IMR-90 (cell line): ENCODE results near the gene IL1RAPL1. TPM values are rescaled to one million over a fixed set of nuclear protein-coding genes. Genes with fewer than 3 reads are reported as not detected.

Experiments used
- ATAC-seq: fragments of 200-7000 bp; cut with Tn5 transposase; 2 replicates; pipeline ENCODE4 v1.9.1; 2020; ENCODE audit warnings: low read depth, mild to moderate bottlenecking, moderate library complexity
- BruUV-seq: library from RNA; stranded (reverse); fragments of 400-500 nt; replicated peaks from 2 replicates; lab custom pipeline; 2021; lab: Mats Ljungman, UMichigan
- CTCF ChIA-PET: fragments of 300-600 bp; formaldehyde crosslinking; extraction: SDS; loops from one replicate; lab custom pipeline; 2021; ENCODE audit warnings: antibody characterized with exemption; lab: Yijun Ruan, JAX
- POLR2A ChIA-PET: fragments of 300-600 bp; sonication (Branson Sonifier 250); formaldehyde crosslinking; loops from one replicate; lab custom pipeline; 2022; ENCODE audit warnings: antibody characterized with exemption; ENCODE audit not compliant: unreplicated experiment; lab: Charles Lee
- DNase-seq: peaks from one replicate; pipeline ENCODE4 v3.0.0; 2013
- H2AFZ ChIP-seq: replicated peaks from 2 replicates; pipeline ENCODE3; 2013; ENCODE audit warnings: low read length, mild to moderate bottlenecking; ENCODE audit not compliant: poor library complexity
- H2AK5ac ChIP-seq: 2 replicates; pipeline ENCODE4 v1.6.1; 2013; ENCODE audit warnings: low read depth, low read length, inconsistent platforms
- H2AK9ac ChIP-seq: replicated peaks from 2 replicates; pipeline ENCODE3; 2013; ENCODE audit warnings: mild to moderate bottlenecking, low read depth, low read length, moderate library complexity; ENCODE audit not compliant: poor library complexity
- H2BK120ac ChIP-seq: 2 replicates; pipeline ENCODE4 v1.6.1; 2013; ENCODE audit warnings: low read depth, low read length, inconsistent platforms
- H2BK15ac ChIP-seq: 3 replicates; pipeline ENCODE4 v1.6.1; 2013; ENCODE audit warnings: low read depth, low read length, inconsistent platforms
- H2BK20ac ChIP-seq: 2 replicates; pipeline ENCODE4 v1.6.1; 2013; ENCODE audit warnings: low read depth, mild to moderate bottlenecking, inconsistent platforms, low read length, moderate library complexity
- H2BK5ac ChIP-seq: 2 replicates; pipeline ENCODE4 v1.6.1; 2013; ENCODE audit warnings: mild to moderate bottlenecking, low read depth, low read length, inconsistent platforms; ENCODE audit not compliant: poor library complexity, severe bottlenecking
- H3K14ac ChIP-seq: replicated peaks from 2 replicates; pipeline ENCODE4 v1.6.1; 2013; ENCODE audit warnings: low read depth, low read length, inconsistent platforms
- H3K18ac ChIP-seq: 2 replicates; pipeline ENCODE4 v1.6.1; 2013; ENCODE audit warnings: low read depth, low read length, control low read depth
- H3K23ac ChIP-seq: 2 replicates; pipeline ENCODE4 v1.6.1; 2013; ENCODE audit warnings: low read depth, low read length, inconsistent platforms
- H3K27ac ChIP-seq: 2 replicates; pipeline ENCODE4 v1.5.1; 2013; ENCODE audit warnings: mild to moderate bottlenecking, control low read depth, low read length; ENCODE audit not compliant: insufficient read depth
- H3K27me3 ChIP-seq: 2 replicates; pipeline ENCODE4 v1.6.1; 2013; ENCODE audit warnings: low read length; ENCODE audit not compliant: control insufficient read depth, insufficient read depth
- H3K36me3 ChIP-seq: 2 replicates; pipeline ENCODE4 v1.6.1; 2013; ENCODE audit warnings: low read length, mixed read lengths; ENCODE audit not compliant: control insufficient read depth, insufficient read depth
- H3K4ac ChIP-seq: 2 replicates; pipeline ENCODE4 v1.6.1; 2013; ENCODE audit warnings: low read depth, low read length, inconsistent platforms
- H3K4me1 ChIP-seq: 2 replicates; pipeline ENCODE4 v1.6.1; 2013; ENCODE audit warnings: low read length, mixed read lengths; ENCODE audit not compliant: control insufficient read depth, insufficient read depth
- H3K4me2 ChIP-seq: 2 replicates; pipeline ENCODE4 v1.6.1; 2013; ENCODE audit warnings: low read depth, mild to moderate bottlenecking, control low read depth, low read length, moderate library complexity
- H3K4me3 ChIP-seq: 2 replicates; pipeline ENCODE4 v1.5.1; 2013; ENCODE audit warnings: low read depth, mild to moderate bottlenecking, control low read depth, low read length, moderate library complexity; ENCODE audit not compliant: insufficient read depth
- H3K56ac ChIP-seq: 2 replicates; pipeline ENCODE4 v1.6.1; 2013; ENCODE audit warnings: low read length, inconsistent platforms; ENCODE audit not compliant: insufficient read depth; ENCODE audit errors: extremely low read depth
- H3K79me1 ChIP-seq, 2 experiments: 2 replicates each; pipeline ENCODE4 v1.6.1; 2013; ENCODE audit warnings: low read length in 2 of 2, inconsistent platforms in 1 of 2, low read depth in 1 of 2
- H3K9ac ChIP-seq: 2 replicates; pipeline ENCODE4 v1.6.1; 2013; ENCODE audit warnings: low read depth, low read length, control low read depth
- H3K9me1 ChIP-seq: 2 replicates; pipeline ENCODE4 v1.6.1; 2013; ENCODE audit warnings: low read length, inconsistent platforms; ENCODE audit not compliant: insufficient read depth
- H3K9me3 ChIP-seq: 2 replicates; pipeline ENCODE4 v1.6.1; 2013; ENCODE audit warnings: low read length; ENCODE audit not compliant: control insufficient read depth, insufficient read depth
- H4K20me1 ChIP-seq: 2 replicates; pipeline ENCODE4 v1.6.1; 2013; ENCODE audit warnings: low read length, inconsistent platforms; ENCODE audit not compliant: insufficient read depth
- H4K5ac ChIP-seq: 2 replicates; pipeline ENCODE4 v1.6.1; 2013; ENCODE audit warnings: mild to moderate bottlenecking, low read depth, low read length, control low read depth
- H4K8ac ChIP-seq, 2 experiments: 2 replicates each; pipeline ENCODE4 v1.6.1; 2013; ENCODE audit warnings: low read depth in 2 of 2, low read length in 2 of 2, control low read depth in 1 of 2, inconsistent platforms in 1 of 2
- H4K91ac ChIP-seq: 2 replicates; pipeline ENCODE4 v1.6.1; 2013; ENCODE audit warnings: low read depth, low read length, inconsistent platforms; ENCODE audit not compliant: insufficient read depth
- BHLHE40 ChIP-seq: fragments of 150-350 bp; IDR thresholded peaks from 2 replicates; pipeline ENCODE4 v1.6.1; 2016; ENCODE audit warnings: mild to moderate bottlenecking, low read depth, low read length
- CEBPB ChIP-seq: IDR thresholded peaks from 2 replicates; pipeline ENCODE4 v1.6.1; 2012; ENCODE audit warnings: low read depth, low read length, improper control_type of control experiment
- CHD1 ChIP-seq: IDR thresholded peaks from 2 replicates; pipeline ENCODE4 v1.6.1; 2012; ENCODE audit warnings: low read depth, low read length, improper control_type of control experiment
- FOS ChIP-seq: fragments of 150-350 bp; IDR thresholded peaks from 2 replicates; pipeline ENCODE4 v1.6.1; 2016; ENCODE audit warnings: low read depth, low read length
- MAFK ChIP-seq: IDR thresholded peaks from 2 replicates; pipeline ENCODE4 v1.6.1; 2012; ENCODE audit warnings: low read depth, low read length, improper control_type of control experiment
- MAZ ChIP-seq: IDR thresholded peaks from 2 replicates; pipeline ENCODE4 v1.6.1; 2012; ENCODE audit warnings: low read depth, mild to moderate bottlenecking, low read length, improper control_type of control experiment, moderate library complexity, borderline replicate concordance
- MXI1 ChIP-seq: IDR thresholded peaks from 2 replicates; pipeline ENCODE4 v1.6.1; 2012; ENCODE audit warnings: low read depth, mild to moderate bottlenecking, low read length, moderate library complexity, borderline replicate concordance
- NFE2L2 ChIP-seq: fragments of 150-350 bp; IDR thresholded peaks from 2 replicates; pipeline ENCODE4 v1.6.1; 2016; ENCODE audit warnings: low read depth, mild to moderate bottlenecking, low read length
- POLR2A ChIP-seq: IDR thresholded peaks from 2 replicates; pipeline ENCODE4 v1.6.1; 2012; ENCODE audit warnings: mild to moderate bottlenecking, low read depth, low read length
- RAD21 ChIP-seq: IDR thresholded peaks from 2 replicates; pipeline ENCODE4 v1.6.1; 2012; ENCODE audit warnings: low read length, improper control_type of control experiment
- RCOR1 ChIP-seq: IDR thresholded peaks from 2 replicates; pipeline ENCODE4 v1.6.1; 2012; ENCODE audit warnings: mild to moderate bottlenecking, low read length, improper control_type of control experiment; ENCODE audit not compliant: insufficient replicate concordance
- RFX5 ChIP-seq: IDR thresholded peaks from 2 replicates; pipeline ENCODE4 v1.8.0; 2012; ENCODE audit warnings: low read depth, mild to moderate bottlenecking, low read length, moderate library complexity
- SMC3 ChIP-seq: fragments of 150-350 bp; IDR thresholded peaks from 2 replicates; pipeline ENCODE4 v1.6.1; 2016; ENCODE audit warnings: low read depth, mild to moderate bottlenecking, antibody characterized with exemption, low read length, moderate library complexity
- WGBS, 2 experiments: methylation state at CpG; one replicate each; pipeline versions ENCODE4 v1.1.5 to v1.1.7; 2013; ENCODE audit warnings: missing lambda C conversion rate in 2 of 2; ENCODE audit not compliant: insufficient read length in 1 of 2; ENCODE audit errors: extremely low coverage in 2 of 2; 5-methylcytosine and 5-hydroxymethylcytosine counted together
- dilution Hi-C: fragments of 300-500 bp; cut with HindIII; formaldehyde crosslinking; loops from one replicate; pipeline ENCODE4 v1.14.3; 2018; ENCODE audit warnings: low sequenced_read_pairs; ENCODE audit not compliant: unreplicated experiment
- in situ Hi-C: fragments of 300-500 bp; cut with MboI; formaldehyde crosslinking; loops from 3 replicates; pipeline ENCODE4 v1.14.3; 2019; ENCODE audit warnings: low sequenced_read_pairs, inconsistent platforms, mixed read lengths
- intact Hi-C: fragments of 100-400 bp; cut with micrococcal nuclease; formaldehyde crosslinking; loops from 2 replicates; pipeline ENCODE4 v1.10.0; 2022
- polyA plus RNA-seq, 3 experiments: library from polyadenylated mRNA; depleted of rRNA; stranded (reverse); fragments of >200 nt; gene quantifications; 2 replicates each; pipeline ENCODE4 v1.2.3, GENCODE V29; 2012; ENCODE audit warnings: low replicate concordance in 1 of 3
- total RNA-seq: library from RNA; depleted of rRNA; stranded (reverse); fragments of >200 nt; gene quantifications from 2 replicates; pipeline ENCODE4 v1.2.3, GENCODE V29; 2012
- TF ChIP-seq, protein P1 (sequence below): fragments of 150-350 bp; IDR thresholded peaks from 2 replicates; pipeline ENCODE4 v1.6.1; 2016; ENCODE audit warnings: low read depth, mild to moderate bottlenecking, low read length, moderate library complexity, borderline replicate concordance
- TF ChIP-seq, protein P2 (sequence below): fragments of 150-350 bp; IDR thresholded peaks from 2 replicates; pipeline ENCODE4 v1.6.1; 2017; ENCODE audit warnings: mild to moderate bottlenecking, antibody characterized with exemption, low read length, low read depth
- TF ChIP-seq, protein P3 (sequence below): conservative IDR thresholded peaks from 2 replicates; pipeline ENCODE4 v1.5.1; 2012; ENCODE audit warnings: mild to moderate bottlenecking, low read depth, low read length, improper control_type of control experiment

Gene IL1RAPL1
- total and polyA plus RNA-seq, 2 of the 4 experiments (the other 2 are of a cell fraction), result 1.5 to 9.0 TPM

DNA sequence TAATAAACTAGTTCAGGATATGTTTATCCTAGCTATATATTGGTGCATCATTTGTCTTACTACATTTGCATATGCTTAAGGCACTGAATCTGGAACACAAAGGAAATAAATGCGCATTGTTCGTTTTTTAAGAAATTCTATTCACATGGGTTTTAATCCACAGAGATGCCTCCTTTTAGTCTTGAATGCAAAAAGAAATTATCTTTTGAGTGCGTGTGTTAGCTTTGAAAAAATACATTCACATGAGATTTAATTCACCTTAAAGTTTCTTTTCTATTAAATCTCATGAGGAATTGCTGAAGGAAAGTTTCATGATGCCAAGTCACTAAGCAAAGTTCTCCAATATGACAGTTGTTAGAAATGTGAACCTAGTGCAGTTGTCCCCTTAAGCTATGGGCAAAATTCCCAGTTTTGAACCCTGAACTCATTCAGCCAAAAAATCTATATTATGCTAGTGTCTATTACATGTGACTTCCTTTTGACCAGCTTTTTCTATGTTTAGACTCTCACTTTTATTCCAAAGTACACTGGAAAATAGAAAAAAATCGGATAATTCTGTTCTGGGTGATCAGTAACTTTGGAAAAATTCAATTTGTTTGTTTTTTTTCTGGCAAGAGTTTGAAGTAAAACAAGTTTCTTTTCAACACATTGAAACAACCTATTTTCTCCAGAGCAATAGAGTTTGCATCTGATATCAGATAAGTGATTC, 1201.9 kb downstream of the IL1RAPL1 start:
- Histone ChIP-seq H3K23ac (no peak overlapping the region), H2AK9ac (no peak overlapping the region), H3K4me2 (no peak overlapping the region), H3K27ac (no peak overlapping the region), H4K20me1 (no peaks in the 10 kb centered on the region), H3K27me3 (no peaks in the 10 kb centered on the region), H3K4me3 (no peak overlapping the region), H3K18ac (no peak overlapping the region), H2AFZ (no peak overlapping the region), H2BK20ac (no peak overlapping the region), H2BK15ac (no peak overlapping the region), H3K9me3 (no peaks in the 10 kb centered on the region), H3K4me1 (peaks cover 1% of the 10 kb centered on the region; the same call in 1 of the 2 replicates), H2BK5ac (no peak overlapping the region), H3K4ac (no peak overlapping the region), H3K9ac (no peak overlapping the region), H2AK5ac (no peak overlapping the region), H2BK120ac (no peak overlapping the region), H3K36me3 (no peaks in the 10 kb centered on the region), H4K91ac (no peak overlapping the region), H3K9me1 (no peaks in the 10 kb centered on the region), H3K56ac (no peak overlapping the region), H4K5ac (no peak overlapping the region), H3K79me1 (no peaks in the 10 kb centered on the region), H3K14ac (no peak overlapping the region), H4K8ac (no peak overlapping the region)
- WGBS, 2 experiments, result no CpG with 5 or more reads among the region's 4 CpGs
- TF ChIP-seq, protein P1, sequence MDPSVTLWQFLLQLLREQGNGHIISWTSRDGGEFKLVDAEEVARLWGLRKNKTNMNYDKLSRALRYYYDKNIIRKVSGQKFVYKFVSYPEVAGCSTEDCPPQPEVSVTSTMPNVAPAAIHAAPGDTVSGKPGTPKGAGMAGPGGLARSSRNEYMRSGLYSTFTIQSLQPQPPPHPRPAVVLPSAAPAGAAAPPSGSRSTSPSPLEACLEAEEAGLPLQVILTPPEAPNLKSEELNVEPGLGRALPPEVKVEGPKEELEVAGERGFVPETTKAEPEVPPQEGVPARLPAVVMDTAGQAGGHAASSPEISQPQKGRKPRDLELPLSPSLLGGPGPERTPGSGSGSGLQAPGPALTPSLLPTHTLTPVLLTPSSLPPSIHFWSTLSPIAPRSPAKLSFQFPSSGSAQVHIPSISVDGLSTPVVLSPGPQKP, result no peak
- TF ChIP-seq NFE2L2 (no peak), SMC3 (no peak), CHD1 (no peak), MXI1 (no peak), FOS (no peak), RFX5 (no peak), BHLHE40 (no peak), MAZ (no peak), MAFK (no peak), RAD21 (no peak), POLR2A (no peak), RCOR1 (no peak), CEBPB (no peak)
- TF ChIP-seq, protein P2, sequence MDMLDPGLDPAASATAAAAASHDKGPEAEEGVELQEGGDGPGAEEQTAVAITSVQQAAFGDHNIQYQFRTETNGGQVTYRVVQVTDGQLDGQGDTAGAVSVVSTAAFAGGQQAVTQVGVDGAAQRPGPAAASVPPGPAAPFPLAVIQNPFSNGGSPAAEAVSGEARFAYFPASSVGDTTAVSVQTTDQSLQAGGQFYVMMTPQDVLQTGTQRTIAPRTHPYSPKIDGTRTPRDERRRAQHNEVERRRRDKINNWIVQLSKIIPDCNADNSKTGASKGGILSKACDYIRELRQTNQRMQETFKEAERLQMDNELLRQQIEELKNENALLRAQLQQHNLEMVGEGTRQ, result no peak
- TF ChIP-seq, protein P3, sequence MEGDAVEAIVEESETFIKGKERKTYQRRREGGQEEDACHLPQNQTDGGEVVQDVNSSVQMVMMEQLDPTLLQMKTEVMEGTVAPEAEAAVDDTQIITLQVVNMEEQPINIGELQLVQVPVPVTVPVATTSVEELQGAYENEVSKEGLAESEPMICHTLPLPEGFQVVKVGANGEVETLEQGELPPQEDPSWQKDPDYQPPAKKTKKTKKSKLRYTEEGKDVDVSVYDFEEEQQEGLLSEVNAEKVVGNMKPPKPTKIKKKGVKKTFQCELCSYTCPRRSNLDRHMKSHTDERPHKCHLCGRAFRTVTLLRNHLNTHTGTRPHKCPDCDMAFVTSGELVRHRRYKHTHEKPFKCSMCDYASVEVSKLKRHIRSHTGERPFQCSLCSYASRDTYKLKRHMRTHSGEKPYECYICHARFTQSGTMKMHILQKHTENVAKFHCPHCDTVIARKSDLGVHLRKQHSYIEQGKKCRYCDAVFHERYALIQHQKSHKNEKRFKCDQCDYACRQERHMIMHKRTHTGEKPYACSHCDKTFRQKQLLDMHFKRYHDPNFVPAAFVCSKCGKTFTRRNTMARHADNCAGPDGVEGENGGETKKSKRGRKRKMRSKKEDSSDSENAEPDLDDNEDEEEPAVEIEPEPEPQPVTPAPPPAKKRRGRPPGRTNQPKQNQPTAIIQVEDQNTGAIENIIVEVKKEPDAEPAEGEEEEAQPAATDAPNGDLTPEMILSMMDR, result no peak
- dilution Hi-C loops, result no loop called here
- DNase-seq (no peak), ATAC-seq (no peak)
- POLR2A ChIA-PET, result no interaction called here
- in situ Hi-C loops, result no loop called here
- no TSS peak for BruUV-seq
- intact Hi-C loops, result no loop called here
- CTCF ChIA-PET, result no interaction called here
